Measurements from ENCODE around the gene ZDHHC1. TPM values are rescaled to one million over a fixed set of nuclear protein-coding genes. Genes with fewer than 3 reads are reported as not detected.

The ZDHHC1 gene, protein sequence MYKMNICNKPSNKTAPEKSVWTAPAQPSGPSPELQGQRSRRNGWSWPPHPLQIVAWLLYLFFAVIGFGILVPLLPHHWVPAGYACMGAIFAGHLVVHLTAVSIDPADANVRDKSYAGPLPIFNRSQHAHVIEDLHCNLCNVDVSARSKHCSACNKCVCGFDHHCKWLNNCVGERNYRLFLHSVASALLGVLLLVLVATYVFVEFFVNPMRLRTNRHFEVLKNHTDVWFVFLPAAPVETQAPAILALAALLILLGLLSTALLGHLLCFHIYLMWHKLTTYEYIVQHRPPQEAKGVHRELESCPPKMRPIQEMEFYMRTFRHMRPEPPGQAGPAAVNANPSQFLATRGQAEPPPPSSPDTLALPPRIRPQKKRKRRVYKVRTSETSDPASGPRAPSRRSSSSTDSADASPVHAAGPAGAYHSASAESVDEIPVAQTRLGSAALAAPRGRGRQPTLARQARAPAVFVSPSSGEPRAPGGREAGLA
- total RNA-seq (2016; rRNA removed; fragmentation: Illumina TruSeq; extraction: Trizol) (0.36 and 1.1 TPM in 2 replicates), polyA plus RNA-seq (2011; rRNA removed) (0.47 and 0.51 TPM in 2 replicates), polyA minus RNA-seq (2011; rRNA and poly(A)+ RNA removed; ENCODE audit: low replicate concordance) (1.6 and 5.9 TPM in 2 replicates), Bru-seq, nascent RNA (percentile 41 among the genes with signal in this experiment), BruChase-seq, experiment 1, labeled RNA remaining after a 6-hour chase (percentile 38 among the genes with signal in this experiment), BruChase-seq, experiment 2, labeled RNA remaining after a 2-hour chase (percentile 41 among the genes with signal in this experiment)
- 1.6 and 1.9 TPM in 2 replicates for total RNA-seq (2016; cell fraction: cytosol; rRNA removed; fragmentation: Illumina TruSeq; extraction: Trizol; ENCODE audit: low read depth)
- total RNA-seq (2016; cell fraction: insoluble cytoplasmic fraction; rRNA removed; fragmentation: Illumina TruSeq; extraction: Trizol) = 0.33 and 1.3 TPM in 2 replicates
- total RNA-seq (2016; cell fraction: membrane; rRNA removed; fragmentation: Illumina TruSeq; extraction: Trizol) = 2.2 and 3.3 TPM in 2 replicates
- 0.96 and 3.2 TPM in 2 replicates for total RNA-seq (2016; cell fraction: nucleus; rRNA removed; fragmentation: Illumina TruSeq; extraction: Trizol)
- 0.28 and 0.60 TPM in 2 replicates for polyA plus RNA-seq (2011; cell fraction: cytosol; rRNA removed)
- polyA plus RNA-seq (2011; cell fraction: nucleus; rRNA removed) = 2.1 and 2.7 TPM in 2 replicates
- 0.36 and 1.0 TPM in 2 replicates for polyA plus RNA-seq (2012)
- polyA plus RNA-seq (2016; cell fraction: cytosol; fragmentation: Illumina TruSeq; extraction: Trizol; ENCODE audit: low read depth) = 1.3 and 1.6 TPM in 2 replicates
- polyA plus RNA-seq (2016; cell fraction: insoluble cytoplasmic fraction; fragmentation: Illumina TruSeq; extraction: Trizol; ENCODE audit: low read depth) = 0.35 and 0.63 TPM in 2 replicates
- polyA plus RNA-seq (2016; cell fraction: membrane; fragmentation: Illumina TruSeq; extraction: Trizol; ENCODE audit: low read depth) = 1.2 and 1.6 TPM in 2 replicates
- polyA plus RNA-seq (2016; cell fraction: nucleus; fragmentation: Illumina TruSeq; extraction: Trizol; ENCODE audit: insufficient read depth, low read depth) = 1.3 and 1.4 TPM in 2 replicates
- 0.26 TPM in 1 of 2 replicates, not detected in the other for polyA minus RNA-seq (2011; cell fraction: cytosol; rRNA and poly(A)+ RNA removed)
- polyA minus RNA-seq (2011; cell fraction: nucleus; rRNA and poly(A)+ RNA removed) = 1.6 and 3.5 TPM in 2 replicates
- long read RNA-seq, experiment 1, partial matches to known transcripts = 1 of 2 reads
- long read RNA-seq, experiment 1, other reads (novel, unspliced or antisense) = 1 of 2 reads
- long read RNA-seq, experiment 2, partial matches to known transcripts = 3 of 7 reads
- long read RNA-seq, experiment 2, other reads (novel, unspliced or antisense) = 2 of 7 reads

DNA sequence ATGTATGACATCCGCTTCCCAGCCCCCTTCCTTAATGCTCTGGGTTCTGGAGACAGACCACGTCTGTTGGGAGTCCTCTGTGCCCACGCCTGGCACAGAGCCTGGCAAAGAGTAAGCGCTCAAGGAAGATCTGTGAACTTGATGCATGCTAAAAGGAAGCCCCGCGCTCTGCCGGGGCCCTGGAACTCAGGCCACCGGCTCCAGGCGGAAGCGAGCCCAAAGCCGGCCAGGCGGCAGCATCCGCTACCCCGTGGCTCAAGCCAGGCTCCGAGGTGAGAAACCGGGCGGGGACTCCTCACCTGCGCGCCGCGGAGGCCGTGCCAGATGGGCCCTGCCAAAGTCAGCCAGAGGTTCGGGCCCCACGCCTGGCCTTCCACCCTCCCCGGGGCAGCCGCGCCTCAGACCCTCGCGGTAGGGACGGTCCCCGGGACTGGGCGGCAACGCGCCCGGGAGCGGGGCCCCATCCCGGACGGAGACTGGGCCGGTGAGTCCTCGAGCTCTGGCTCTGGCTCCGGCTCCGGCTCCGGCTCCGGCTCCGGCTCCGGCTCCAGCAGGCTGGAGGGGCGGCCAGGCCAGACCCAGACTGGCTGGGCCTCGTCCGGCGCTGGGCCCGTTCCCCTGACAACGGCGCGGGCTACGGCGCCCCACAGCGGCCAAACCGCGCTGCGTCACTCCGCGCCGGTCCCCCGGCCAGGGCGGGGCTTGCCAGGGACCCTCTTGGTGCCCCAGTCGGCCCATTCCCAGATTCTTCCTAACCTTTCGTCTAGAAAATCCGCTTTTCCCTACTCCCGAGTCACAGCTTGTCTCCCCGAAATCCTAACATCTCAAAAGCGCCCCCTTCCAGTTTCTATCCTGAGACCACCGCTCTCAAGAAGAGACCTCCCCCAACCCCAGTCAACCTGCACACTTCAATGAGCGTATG, at the start of gene ZDHHC1:
Gene ZDHHC1 (minus strand): TSS at position 606 of the 922 bp plus-strand sequence. CDS start 8,702 bp downstream, outside the sequence.
- no peak for DNase-seq (ENCODE audit: low spot score)
- no TSS peak for BruUV-seq (replicated peaks)
- 11% methylated on average over 24 of the region's 73 CpGs for WGBS (ENCODE audit: low lambda C conversion rate)
- peak within 1 kb of the TSS; percentile 54 to 78 (median 76) for H3K4me3 ChIP-seq (replicated peaks in 1 of 3; ENCODE audit: insufficient read depth in 1 of 3, low read depth in 2 of 3, low read length in 3 of 3)
- no peak for FAIRE-seq
- no peak within 1 kb of the TSS for H3K27ac ChIP-seq (ENCODE audit: extremely low read length, insufficient read depth, low read length)
- no peaks in the 10 kb centered on the region for H3K36me3 ChIP-seq (replicated peaks in 1 of 2; ENCODE audit: control insufficient read depth in 1 of 2, insufficient read depth in 2 of 2, low read length in 2 of 2)
- in situ Hi-C loops (cut with HindIII; ENCODE audit: extremely low pct_ligation_motif_present, low pct_unique_long_range_greater_than_20kb) (no loop called here), intact Hi-C loops (cut with micrococcal nuclease; ENCODE audit: unreplicated experiment) (loop anchor here (2.0 kb wide), 1 partner anchor 89 kb away; the partner anchor contains the start of genes KCTD19 and LRRC36)
- no peaks in the 10 kb centered on the region for H4K20me1 ChIP-seq (ENCODE audit: insufficient read depth, low read length)
- peak; percentile 90 for ATAC-seq
- peaks cover 40% of the 10 kb centered on the region for H3K4me1 ChIP-seq (ENCODE audit: insufficient read depth, low read length)
- POLR2A ChIA-PET = interaction anchor here (1.2 kb wide), 1 partner anchor 30 kb away, joined by 3 read pairs; no protein-coding TSS in a partner anchor
- peak within 1 kb of the TSS; percentile 57 for H2AFZ ChIP-seq (ENCODE audit: low read length)
- no peaks in the 10 kb centered on the region for H3K9me3 ChIP-seq (ENCODE audit: low read length)
- peak within 1 kb of the TSS; percentile 95 for H3K4me2 ChIP-seq (ENCODE audit: low read depth, low read length)
- peaks cover 0 to 15% of the 10 kb centered on the region in 2 experiments; a peak in 2 of 5 replicates for H3K27me3 ChIP-seq (ENCODE audit: control insufficient read depth in 1 of 2, insufficient read depth in 2 of 2, low read length in 2 of 2)
- peak within 1 kb of the TSS; percentile 69 for H3K9ac ChIP-seq (ENCODE audit: insufficient read depth, low read depth, low read length)
- no peaks in the 10 kb centered on the region for H3K79me2 ChIP-seq (ENCODE audit: insufficient read depth, low read length)
- CTCF ChIA-PET (ENCODE audit: low intra/inter-chr PET ratio, low total read pairs) = interaction anchor here (2.3 kb wide), 1 partner anchor 137 kb away, joined by 7 read pairs; the partner anchor contains the start of gene PLEKHG4
- TF ChIP-seq, protein P1, sequence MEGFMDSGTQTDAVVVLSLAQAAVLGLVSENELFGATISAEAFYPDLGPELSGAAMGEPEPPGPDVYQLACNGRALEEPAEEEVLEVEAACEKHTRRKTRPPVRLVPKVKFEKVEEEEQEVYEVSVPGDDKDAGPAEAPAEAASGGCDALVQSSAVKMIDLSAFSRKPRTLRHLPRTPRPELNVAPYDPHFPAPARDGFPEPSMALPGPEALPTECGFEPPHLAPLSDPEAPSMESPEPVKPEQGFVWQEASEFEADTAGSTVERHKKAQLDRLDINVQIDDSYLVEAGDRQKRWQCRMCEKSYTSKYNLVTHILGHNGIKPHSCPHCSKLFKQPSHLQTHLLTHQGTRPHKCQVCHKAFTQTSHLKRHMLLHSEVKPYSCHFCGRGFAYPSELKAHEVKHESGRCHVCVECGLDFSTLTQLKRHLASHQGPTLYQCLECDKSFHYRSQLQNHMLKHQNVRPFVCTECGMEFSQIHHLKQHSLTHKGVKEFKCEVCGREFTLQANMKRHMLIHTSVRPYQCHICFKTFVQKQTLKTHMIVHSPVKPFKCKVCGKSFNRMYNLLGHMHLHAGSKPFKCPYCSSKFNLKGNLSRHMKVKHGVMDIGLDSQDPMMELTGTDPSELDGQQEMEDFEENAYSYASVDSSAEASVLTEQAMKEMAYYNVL (CRISPR knock-in tag; IDR thresholded peaks at IDR 0.05; ENCODE audit: borderline replicate concordance) = peak; percentile 16; the same call in 1 of the 2 replicates
- TF ChIP-seq ZNF766 (CRISPR knock-in tag; IDR thresholded peaks at IDR 0.05; ENCODE audit: borderline replicate concordance) (no peak), ZNF136 (CRISPR knock-in tag; IDR thresholded peaks at IDR 0.05; ENCODE audit: low read depth) (peak; percentile 42; the same call in 1 of the 2 replicates), MXD4 (CRISPR knock-in tag; IDR thresholded peaks at IDR 0.05) (peak; percentile 67; the same call in 1 of the 2 replicates), RFX3 (CRISPR knock-in tag; IDR thresholded peaks at IDR 0.05) (peak; percentile 81), STAT5B (CRISPR knock-in tag; IDR thresholded peaks at IDR 0.05) (no peak), ZFY (CRISPR knock-in tag; IDR thresholded peaks at IDR 0.05) (peak; percentile 98), ZNF30 (CRISPR knock-in tag; IDR thresholded peaks at IDR 0.05) (0 out of 2 replicates have a peak, but pooled peaks have one; percentile 72), JUN (CRISPR knock-in tag; IDR thresholded peaks at IDR 0.05) (0 out of 2 replicates have a peak, but pooled peaks have one; percentile 31), RBM39 (IDR thresholded peaks at IDR 0.05; ENCODE audit: low read depth, low read length, poor library complexity, severe bottlenecking) (peak; percentile 64), TARDBP (CRISPR knock-in tag; IDR thresholded peaks at IDR 0.05) (peak; percentile 70; the same call in 1 of the 2 replicates), RORA (CRISPR knock-in tag; IDR thresholded peaks at IDR 0.05) (no peak), HNF4G (IDR thresholded peaks at IDR 0.05; ENCODE audit: borderline replicate concordance, low read depth, low read length) (no peak), HNF4G (CRISPR knock-in tag; IDR thresholded peaks at IDR 0.05; ENCODE audit: borderline replicate concordance, low read depth) (peak; percentile 73; the same call in 1 of the 2 replicates)

Measured in HepG2 (cell line).